Activated CD8-positive, alpha-beta memory T cell treated with anti-CD3 and anti-CD28 coated beads for 24 hours (primary cell): Measurements from ENCODE around the gene LOXL4.
"Not testable (repeated sequence)": the region's sequence is repeated elsewhere in the genome, so short reads cannot be mapped to it uniquely, and the experiment has no call there.

ENCODE experiments used
- DNase-seq: peaks from one replicate; pipeline ENCODE4 v3.0.0-alpha.2; 2020

The LOXL4 gene

DNA sequence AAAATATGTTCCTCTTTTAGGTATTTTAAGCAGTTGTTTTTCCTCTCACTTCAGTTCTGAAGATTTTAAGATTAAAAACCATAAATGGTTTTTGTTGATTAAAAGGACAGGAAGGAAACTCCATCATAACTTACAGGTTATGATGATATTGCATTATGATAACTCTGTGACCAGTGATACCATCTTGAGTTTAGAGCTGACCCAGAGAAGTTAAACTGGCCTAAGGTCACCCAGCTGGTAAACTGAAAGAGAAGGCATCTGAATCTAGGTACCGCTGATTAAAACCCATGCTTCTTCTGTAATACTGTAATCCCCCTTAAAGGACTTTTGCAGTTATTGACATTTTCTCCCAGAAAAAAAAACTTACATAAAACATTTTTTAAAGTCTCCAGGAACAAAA, 29.6 kb downstream of the LOXL4 start:
- DNase-seq, result no peak

DNA sequence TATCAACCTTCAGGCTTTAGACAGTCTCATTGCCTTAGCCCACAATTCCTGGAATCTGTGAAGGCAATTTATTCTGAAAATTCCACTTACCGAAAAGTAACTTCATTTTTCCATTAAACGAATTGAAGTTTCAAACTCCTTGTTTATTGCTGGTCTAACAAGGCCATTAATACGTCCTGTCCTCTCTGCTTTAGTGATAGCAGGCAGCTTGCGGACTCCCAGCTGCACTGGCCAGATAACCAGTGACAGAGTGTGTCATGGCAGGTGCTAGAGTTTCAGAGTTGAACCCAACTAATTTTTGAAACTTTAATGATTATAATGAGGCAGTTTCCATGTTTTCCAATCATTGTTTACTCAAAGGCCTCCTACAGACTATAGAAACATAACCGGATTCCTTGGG, 31.1 kb downstream of the LOXL4 start:
- DNase-seq, result no peak

DNA sequence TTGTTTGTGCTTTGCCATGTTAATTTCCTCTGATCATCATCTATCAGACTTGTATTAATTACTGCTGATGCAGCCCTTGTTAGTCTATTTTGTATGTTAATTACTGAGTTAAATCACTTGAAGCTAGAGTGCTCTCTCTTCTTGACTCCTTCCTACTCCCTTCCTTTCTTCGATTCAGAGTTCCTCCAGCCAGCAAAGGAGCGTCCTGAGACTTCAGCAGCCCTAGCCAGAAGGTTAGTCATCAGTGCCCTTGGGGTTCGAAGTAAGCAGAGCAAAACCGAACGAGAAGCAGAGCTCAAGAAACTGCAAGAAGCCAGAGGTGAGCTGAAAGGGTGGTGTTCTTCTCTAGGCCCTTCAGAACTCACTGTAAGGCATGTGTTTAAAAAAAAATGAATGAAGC, 32.1 kb downstream of the LOXL4 start:
- DNase-seq, result no peak

DNA sequence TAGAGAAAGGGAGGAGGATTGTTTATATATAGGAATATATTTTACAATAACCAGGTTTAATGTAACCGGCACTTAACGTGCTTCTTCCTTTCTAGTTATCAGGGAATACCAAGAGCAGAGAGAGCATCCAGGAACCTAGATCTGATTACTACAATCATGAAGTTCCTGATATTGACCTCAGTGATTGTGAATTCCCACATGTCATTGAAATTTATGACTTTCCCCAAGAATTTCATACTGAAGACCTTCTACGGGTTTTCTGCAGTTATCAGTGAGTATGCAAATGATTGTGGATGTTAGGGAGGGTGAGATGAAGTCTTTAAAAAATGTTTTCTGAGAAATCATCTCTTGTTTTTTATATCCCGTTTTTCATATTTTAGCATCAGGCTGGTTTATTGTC, 36.6 kb downstream of the LOXL4 start:
- no peak for DNase-seq

DNA sequence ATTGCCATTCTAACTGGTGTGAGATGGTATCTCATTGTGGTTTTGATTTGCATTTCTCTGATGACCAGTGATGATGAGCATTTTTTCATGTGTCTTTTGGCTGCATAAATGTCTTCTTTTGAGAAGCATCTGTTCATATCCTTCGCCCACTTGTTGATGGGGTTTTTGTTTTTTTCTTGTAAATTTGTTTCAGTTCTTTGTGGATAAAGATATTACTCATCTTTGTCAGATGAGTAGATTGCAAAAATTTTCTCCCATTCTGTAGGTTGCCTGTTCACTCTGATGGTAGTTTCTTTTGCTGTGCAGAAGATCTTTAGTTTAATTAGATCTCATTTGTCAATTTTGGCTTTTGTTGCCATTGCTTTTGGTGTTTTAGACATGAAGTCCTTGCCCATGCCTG, 39.7 kb downstream of the LOXL4 start:
- not testable (repeated sequence) for DNase-seq

DNA sequence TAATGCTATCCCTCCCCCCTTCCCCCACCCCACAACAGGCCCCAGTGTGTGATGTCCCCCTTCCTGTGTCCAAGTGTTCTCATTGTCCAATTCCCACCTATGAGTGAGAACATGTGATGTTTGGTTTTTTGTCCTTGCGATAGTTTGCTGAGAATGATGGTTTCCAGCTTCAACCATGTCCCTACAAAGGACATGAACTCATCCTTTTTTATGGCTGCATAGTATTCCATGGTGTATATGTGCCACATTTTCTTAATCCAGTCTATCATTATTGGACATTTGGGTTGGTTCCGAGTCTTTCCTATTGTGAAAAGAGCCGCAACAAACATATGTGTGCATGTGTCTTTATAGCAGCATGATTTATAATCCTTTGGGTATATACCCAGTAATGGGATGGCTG, 40.3 kb downstream of the LOXL4 start:
- DNase-seq, result not testable (repeated sequence)

DNA sequence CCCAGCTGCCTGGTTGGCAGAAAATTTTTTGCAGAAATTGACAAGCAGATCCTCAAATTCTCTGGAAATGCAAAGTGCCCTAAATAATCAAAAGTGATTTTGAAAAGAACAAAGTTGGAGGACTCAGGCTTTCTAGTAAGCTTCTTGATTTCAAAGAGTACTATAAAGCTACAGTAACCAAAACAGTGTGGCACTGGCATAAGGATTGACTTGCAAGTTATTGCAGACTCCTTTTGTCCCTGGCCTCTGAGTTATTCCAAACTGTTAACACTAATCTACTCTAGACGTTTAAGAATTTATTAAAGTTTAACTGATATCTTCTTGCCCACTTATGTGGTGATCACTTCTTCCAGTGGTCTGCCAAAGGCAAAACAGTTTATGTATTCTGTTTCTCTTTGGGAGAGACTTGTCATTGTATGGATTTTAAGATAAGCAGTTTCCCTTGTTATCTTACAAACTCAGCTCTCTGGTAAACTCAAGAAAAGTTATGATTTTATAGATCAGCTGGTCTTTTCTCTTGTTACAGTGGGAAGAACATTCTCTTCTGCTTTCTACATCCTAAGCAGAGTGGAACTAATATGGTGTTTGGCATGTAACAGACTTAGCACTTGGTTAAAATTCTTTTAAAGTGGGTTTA, 41.4 kb downstream of the LOXL4 start:
- no peak for DNase-seq

DNA sequence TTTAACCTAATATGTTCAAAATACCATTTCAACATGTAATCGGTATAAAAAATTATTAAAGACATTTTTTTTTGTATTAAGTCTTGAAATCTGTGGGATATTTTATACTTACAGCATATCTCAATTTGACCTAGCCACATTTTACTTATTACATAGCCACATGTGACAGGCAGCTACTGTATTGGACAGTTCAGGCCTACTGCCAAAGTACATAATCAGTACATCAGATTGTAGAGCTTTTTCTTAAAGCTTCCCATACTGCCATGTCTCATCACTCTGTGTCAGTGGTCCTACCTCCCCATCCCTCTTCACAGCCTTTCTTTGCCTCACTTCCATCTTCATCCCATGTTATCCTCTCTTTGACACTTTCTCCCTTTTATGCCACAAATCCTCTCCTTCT, 43.0 kb downstream of the LOXL4 start:
- DNase-seq, result no peak

DNA sequence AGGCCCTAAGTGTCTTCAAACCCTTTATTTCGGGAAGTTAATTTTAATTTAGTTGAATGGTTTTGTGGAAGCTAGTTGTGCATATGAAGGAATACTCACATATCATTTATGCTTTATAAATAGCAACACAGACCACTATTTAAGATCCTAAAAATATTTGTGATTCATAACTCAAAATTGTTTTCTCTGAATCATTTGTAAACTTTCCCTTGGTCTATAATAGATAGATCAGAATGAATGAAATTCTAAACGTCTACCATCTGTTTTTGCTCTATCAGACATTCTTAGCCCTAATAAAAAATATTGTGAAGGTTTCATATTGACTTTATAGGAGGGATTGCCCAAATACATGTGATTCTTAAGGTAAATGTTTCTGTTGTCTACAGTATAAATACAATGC, 43.5 kb downstream of the LOXL4 start:
- no peak for DNase-seq

DNA sequence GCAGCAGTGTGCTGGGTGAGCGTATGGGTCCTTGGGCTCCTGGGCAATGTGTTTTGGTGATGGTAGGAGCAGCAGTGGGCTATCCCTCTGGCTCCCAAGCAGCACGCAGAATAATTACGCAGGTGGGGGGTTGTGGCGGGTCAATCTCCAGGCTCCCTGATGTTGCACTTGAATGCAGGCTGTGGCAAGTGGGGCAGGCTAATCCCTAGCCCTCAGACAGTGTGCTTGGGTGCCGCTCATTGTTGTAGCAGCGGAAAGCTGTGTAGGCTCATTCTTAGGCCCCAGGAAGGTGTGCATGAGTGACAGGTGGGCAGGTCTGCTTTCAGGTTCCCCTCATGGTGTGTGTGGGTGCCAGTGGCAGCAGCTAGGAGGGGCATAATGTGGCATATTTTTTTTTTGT, 44.1 kb downstream of the LOXL4 start:
- DNase-seq, result no peak

DNA sequence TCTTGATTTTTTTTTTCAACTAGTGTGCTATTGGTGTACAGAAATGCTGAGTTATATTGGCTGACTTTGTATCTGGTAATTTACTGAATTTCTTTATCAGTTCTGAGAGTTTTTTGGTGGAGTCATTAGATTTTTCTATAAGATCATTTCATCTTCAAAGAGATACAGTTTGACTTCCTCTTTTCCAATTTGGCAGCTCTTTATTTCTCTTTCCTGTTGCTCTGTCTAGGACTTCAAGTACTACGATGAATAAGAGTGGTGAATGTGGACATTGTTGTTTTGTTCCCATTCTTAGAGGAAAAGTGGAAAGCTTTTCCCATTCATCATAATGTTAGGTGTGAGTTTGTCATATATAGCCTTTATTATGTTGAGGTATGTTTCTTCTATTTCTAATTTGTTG, 50.2 kb downstream of the LOXL4 start:
- DNase-seq, result no peak

DNA sequence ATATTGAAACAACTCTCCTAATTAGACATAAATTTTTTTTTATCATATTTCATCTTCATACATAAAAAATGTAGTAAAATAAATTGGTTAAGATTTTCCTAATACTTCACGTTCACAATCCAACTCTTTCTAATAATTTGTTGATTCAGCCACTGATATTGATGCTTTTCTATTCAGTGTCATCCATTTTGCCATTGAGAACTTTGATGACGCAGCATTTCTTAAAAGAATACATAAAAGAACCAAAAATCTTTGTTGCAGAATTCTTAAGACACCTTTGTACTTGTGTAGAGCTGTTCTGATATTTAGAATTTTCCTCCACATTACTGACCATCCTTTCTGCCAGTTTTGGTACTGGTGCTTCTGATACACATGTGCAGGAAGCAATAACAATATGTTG, 52.6 kb downstream of the LOXL4 start:
- no peak for DNase-seq

DNA sequence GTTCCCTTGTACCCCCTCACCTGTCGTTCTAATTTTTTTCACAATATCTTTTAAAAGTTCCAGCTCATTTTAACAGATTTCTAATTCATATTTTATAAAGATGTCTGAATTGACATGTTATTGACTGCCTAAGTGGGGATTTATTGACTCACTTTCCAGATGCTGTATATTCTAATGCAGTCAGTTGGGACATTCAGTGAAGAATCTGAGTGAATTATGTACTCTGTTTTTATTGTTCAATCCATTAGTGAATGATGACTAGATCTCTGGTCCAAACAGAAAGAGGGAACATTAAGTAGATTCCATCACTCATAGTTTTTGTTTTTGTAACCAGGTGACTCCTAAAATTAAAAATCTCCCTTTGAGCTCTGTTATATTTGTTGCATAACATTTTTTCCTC, 54.3 kb downstream of the LOXL4 start:
- no peak for DNase-seq

DNA sequence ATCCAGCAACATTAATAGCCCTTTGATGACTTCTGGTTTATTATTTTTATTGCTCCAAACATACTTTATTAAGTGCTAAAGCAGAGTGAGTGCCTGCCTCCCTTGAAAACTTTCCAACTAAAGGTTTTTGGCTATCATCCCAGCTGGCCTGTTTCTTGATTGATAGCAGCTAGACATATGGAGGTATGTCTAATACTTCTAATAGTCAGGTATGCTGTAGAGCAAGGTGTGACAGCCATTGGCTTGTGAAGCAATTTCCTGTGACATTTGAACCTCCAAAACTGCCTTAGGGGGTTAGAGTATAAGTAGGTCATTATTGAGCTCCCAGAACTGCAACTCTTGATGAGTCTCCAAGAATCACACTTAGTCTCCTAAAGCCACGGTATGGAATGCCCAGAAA, 55.8 kb downstream of the LOXL4 start:
- DNase-seq, result no peak

DNA sequence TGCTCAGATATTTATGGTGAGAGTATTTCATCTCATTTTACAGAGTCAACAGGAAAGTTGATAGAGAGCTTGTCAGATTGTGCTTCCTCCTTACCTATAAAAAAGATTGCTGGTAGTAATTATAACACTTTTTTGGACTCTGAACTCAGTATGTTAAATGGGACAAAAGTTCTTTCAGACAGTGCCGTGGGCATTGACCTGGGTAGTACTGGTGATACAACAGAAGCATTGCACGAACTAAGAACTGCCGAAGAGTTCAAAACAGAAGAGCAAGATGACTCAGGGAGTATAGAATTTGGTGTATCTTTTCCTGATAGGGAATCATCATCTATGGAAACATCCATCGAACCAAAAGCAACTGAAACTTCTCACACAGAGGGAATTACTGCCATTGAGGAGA, 58.6 kb downstream of the LOXL4 start:
- no peak for DNase-seq

DNA sequence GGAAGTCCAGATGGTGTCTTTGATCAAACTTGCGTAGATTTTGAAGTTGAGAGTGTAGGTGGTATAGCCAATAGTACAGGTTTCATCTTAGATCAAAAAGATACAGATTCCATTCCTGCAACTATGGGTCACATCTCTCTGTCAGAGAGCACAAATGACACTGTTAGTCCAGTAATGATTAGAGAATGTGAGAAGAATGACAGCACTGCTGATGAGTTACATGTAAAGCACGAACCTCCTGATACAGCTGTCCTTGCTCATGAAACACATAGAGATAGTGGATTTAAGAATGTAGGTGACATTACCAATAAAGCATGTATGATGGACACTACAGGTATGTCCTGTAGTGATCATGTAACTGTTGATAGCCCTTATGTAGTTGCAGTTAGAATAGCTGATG, 59.1 kb downstream of the LOXL4 start:
- DNase-seq, result no peak

DNA sequence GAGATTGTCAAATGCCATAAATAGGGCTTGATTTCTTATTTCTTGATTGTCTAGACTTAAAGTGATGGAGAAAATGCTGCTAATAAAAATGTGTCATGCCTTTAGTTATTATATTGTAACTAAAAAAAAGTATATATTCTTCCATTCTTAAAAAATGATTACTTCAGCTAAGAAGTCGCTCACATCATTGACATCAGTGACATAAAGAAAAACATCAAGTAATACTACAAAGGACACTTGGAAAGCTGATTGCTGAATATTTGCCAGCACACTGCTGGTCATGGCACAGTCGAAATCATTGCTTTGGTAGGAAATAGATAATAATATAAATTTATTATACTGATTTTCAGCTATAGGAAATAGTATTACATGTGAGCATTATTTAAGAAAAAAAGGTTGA, 62.6 kb downstream of the LOXL4 start:
- DNase-seq, result no peak

DNA sequence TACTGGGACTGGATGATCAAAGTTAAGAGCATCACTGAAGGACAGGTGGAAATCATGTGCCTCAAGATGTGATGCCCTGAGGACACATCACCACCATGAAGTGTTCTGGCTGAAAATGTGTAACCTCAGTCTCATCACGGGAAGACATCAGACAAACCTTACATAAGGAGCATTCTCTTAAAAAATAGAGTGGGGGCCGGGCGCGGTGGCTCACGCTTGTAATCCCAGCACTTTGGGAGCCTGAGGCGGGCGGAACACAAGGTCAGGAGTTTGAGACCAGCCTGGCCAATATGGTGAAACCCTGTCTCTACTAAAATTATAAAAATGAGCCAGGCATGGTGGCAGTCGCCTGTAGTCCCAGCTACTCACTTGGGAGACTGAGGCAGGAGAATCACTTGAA, 65.6 kb downstream of the LOXL4 start:
- DNase-seq, result no peak

DNA sequence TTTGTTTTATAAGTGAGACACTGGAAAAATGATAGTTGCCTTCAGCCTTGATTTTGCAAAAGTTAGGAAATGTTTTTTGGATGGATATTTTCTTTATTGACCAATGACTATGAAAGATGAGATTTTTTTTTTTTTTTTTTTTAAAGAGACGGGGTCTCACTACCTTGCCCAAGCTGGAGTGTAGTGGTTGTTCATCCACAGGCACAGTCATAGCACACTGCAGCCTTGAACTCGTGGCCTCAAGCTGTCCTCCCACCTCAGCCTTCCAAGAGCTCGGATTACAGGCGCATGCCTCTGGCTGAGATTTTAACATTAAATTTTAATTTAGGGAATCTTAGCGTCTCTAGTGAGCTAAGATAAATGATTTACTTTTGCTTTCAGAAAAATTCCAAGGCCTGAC, 66.2 kb downstream of the LOXL4 start:
- no peak for DNase-seq
